ENCODE measurements around the gene KIAA2012.

The KIAA2012 gene

DNA sequence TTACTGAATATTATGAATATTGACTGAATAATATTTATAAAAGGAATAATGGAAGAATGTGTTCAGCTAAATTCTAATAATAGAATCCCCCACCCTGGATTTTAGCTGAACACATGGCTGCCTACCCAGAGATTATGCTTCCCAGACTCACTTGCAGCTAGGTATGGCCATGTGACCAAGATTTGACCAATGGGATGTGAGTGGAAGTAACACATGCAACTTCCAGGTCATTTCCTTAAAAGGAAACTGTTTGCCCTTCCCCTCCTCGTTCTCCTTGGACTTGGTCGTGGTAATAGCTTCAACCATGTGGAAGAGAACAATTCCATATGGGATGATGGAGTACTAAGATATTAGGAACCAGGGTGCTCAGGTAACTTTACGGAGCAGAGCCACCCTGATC, 47.8 kb downstream of the KIAA2012 start:
- DNase-seq (ENCODE audit: low read depth) = no peak
- H3K4me3 ChIP-seq (ENCODE audit: low read depth, low read length) = no peak overlapping the region
- TF ChIP-seq MAX (IDR thresholded peaks at IDR 0.05; ENCODE audit: low read depth, low read length) (no peak), MYC (IDR thresholded peaks at IDR 0.05; ENCODE audit: low read depth, low read length) (no peak), POLR2A (IDR thresholded peaks at IDR 0.05; ENCODE audit: extremely low read depth, insufficient read length) (no peak)
- TF ChIP-seq, protein P1, sequence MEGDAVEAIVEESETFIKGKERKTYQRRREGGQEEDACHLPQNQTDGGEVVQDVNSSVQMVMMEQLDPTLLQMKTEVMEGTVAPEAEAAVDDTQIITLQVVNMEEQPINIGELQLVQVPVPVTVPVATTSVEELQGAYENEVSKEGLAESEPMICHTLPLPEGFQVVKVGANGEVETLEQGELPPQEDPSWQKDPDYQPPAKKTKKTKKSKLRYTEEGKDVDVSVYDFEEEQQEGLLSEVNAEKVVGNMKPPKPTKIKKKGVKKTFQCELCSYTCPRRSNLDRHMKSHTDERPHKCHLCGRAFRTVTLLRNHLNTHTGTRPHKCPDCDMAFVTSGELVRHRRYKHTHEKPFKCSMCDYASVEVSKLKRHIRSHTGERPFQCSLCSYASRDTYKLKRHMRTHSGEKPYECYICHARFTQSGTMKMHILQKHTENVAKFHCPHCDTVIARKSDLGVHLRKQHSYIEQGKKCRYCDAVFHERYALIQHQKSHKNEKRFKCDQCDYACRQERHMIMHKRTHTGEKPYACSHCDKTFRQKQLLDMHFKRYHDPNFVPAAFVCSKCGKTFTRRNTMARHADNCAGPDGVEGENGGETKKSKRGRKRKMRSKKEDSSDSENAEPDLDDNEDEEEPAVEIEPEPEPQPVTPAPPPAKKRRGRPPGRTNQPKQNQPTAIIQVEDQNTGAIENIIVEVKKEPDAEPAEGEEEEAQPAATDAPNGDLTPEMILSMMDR (IDR thresholded peaks at IDR 0.05; ENCODE audit: low read depth, low read length) = no peak

DNA sequence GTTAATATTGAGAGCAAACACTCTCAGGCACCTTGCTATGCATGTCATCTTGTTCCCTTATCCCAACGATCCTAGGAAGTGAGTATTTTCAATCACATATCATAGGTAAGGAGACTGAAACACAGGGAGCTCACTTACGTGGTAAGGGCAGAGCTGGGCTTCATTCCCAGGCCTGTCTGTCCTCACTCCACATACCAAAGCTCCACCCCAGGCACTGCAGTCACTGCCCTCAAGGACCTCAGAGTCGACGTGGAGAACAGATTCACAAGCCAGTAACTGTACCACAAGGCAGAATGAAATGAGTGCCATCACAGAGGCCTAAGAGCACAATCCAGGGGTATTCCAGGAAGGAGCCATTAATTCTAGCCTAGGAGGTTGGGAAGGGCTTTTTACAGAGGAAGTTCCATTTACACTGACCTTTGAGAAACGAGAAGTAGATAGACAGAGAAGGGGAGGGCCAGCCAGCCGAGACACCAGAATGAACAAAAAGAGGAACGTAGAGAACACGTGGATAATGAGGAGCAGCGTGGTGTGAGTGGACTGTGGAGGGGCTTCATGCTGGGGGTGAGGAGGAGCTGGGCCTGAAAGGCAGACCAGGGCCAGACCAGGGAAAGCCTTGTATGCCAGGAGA, 48.6 kb downstream of the KIAA2012 start:
- DNase-seq (ENCODE audit: low read depth) = peak; percentile 89
- peak; percentile 99 for TF ChIP-seq MAX (IDR thresholded peaks at IDR 0.05; ENCODE audit: low read depth, low read length)
- TF ChIP-seq MYC (IDR thresholded peaks at IDR 0.05; ENCODE audit: low read depth, low read length) = peak; percentile 97
- TF ChIP-seq, protein P1 (IDR thresholded peaks at IDR 0.05; ENCODE audit: low read depth, low read length) = no peak

GRCh38 chr2:202122163-202122540, 49.1 kb downstream of the KIAA2012 start:
- DNase-seq (ENCODE audit: low read depth) = no peak
- no peak for TF ChIP-seq POLR2A (IDR thresholded peaks at IDR 0.05; ENCODE audit: extremely low read depth, insufficient read length)
- TF ChIP-seq, protein P1 (IDR thresholded peaks at IDR 0.05; ENCODE audit: low read depth, low read length) = no peak
- no peak for TF ChIP-seq MAX (IDR thresholded peaks at IDR 0.05; ENCODE audit: low read depth, low read length)
- TF ChIP-seq MYC (IDR thresholded peaks at IDR 0.05; ENCODE audit: low read depth, low read length) = no peak
- no peak overlapping the region for H3K4me3 ChIP-seq (ENCODE audit: low read depth, low read length)

More for the DNA sequence above, 48.6 kb downstream of the KIAA2012 start:
- no peak overlapping the region for H3K4me3 ChIP-seq (ENCODE audit: low read depth, low read length)

DNA sequence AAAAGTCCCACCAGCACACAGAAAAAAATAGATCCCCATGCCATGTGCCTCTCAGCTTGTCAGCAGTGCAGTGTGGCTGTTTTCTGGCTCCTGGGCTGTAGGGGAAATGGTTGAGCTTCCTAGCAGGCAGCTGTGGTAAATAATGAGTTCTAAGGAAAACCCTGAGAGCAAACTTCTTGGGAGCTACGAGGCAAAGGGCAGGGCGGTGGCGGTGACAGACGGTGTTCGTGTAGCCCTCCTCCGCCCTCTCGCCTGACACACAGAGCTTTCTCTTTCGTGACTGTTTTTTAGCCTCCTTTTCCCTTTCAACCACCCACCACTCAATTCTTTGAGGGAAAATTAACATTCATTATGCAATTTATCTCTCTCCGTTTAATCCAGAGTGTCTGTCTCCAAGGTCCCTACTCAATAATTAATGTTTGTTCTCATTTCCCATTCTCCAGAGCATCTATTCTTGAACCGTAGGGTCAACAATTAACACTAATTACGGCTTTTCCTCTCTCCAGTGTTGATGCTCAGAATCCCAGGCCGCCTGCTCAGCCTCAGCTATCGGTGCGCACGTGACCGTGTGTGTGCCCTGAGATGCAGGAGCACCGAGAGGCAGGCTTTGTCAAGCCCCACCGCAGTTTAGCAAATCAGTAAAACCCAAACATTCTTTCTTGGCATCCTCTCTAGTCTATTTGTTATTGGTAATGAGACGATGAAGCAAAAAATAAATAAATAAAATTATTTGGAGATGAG, 50.1 kb downstream of the KIAA2012 start:
- DNase-seq (ENCODE audit: low read depth) = peak; percentile 21
- TF ChIP-seq MAX (IDR thresholded peaks at IDR 0.05; ENCODE audit: low read depth, low read length) (no peak), POLR2A (IDR thresholded peaks at IDR 0.05; ENCODE audit: extremely low read depth, insufficient read length) (no peak), MYC (IDR thresholded peaks at IDR 0.05; ENCODE audit: low read depth, low read length) (no peak)
- TF ChIP-seq, protein P1 (IDR thresholded peaks at IDR 0.05; ENCODE audit: low read depth, low read length) = no peak
- H3K4me3 ChIP-seq (ENCODE audit: low read depth, low read length) = no peak overlapping the region

DNA sequence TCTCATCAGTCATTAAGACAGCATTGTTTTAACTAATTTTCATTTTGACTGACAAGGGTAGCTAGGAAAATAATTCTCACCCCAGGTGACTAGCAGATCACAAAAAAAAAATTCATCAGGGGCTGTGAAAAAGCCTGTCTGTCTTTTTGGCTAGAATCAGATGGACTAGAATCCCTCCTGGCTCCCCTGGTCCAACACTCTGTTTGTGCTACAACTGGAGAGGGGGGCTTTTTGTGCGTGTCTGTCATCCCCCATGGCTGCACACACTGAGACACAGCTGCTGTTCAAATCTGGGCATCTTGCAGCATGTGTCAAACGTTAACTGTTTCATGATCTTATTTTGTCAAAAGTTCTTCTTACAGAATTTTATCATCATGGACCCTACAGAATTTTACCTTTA, 51.2 kb downstream of the KIAA2012 start:
- DNase-seq (ENCODE audit: low read depth) = no peak
- no peak overlapping the region for H3K4me3 ChIP-seq (ENCODE audit: low read depth, low read length)
- TF ChIP-seq POLR2A (IDR thresholded peaks at IDR 0.05; ENCODE audit: extremely low read depth, insufficient read length) (no peak), MAX (IDR thresholded peaks at IDR 0.05; ENCODE audit: low read depth, low read length) (no peak), MYC (IDR thresholded peaks at IDR 0.05; ENCODE audit: low read depth, low read length) (no peak)
- TF ChIP-seq, protein P1 (IDR thresholded peaks at IDR 0.05; ENCODE audit: low read depth, low read length) = no peak

All from NB4 (cell line).